Brain microvascular endothelial cell (primary cell): ENCODE data around the gene AOC2.
A peak's percentile ranks its signal among the peaks of the same experiment; 100 is the strongest.

Source experiments
- DNase-seq: peaks from one replicate; pipeline ENCODE4 v3.0.0-alpha.2; 2020
- H3K27ac ChIP-seq: fragments of 250-450 bp; sonication (Bioruptor Pico); 2 replicates; pipeline ENCODE4 v1.5.1; 2020; ENCODE audit warnings: mild to moderate bottlenecking, moderate library complexity
- H3K27me3 ChIP-seq: fragments of 250-450 bp; sonication (Bioruptor Pico); replicated peaks from 2 replicates; pipeline ENCODE4 v1.5.1; 2020; ENCODE audit warnings: mild to moderate bottlenecking
- H3K36me3 ChIP-seq: fragments of 250-450 bp; sonication (Bioruptor Pico); replicated peaks from 2 replicates; pipeline ENCODE4 v1.5.1; 2020; ENCODE audit warnings: mild to moderate bottlenecking
- H3K4me3 ChIP-seq: 2 replicates; pipeline ENCODE4 v1.5.1; 2011; ENCODE audit warnings: low read depth, mild to moderate bottlenecking, control low read depth, low read length, moderate library complexity
- CTCF ChIP-seq: IDR thresholded peaks from 2 replicates; pipeline ENCODE4 v1.5.1; 2011; ENCODE audit warnings: low read depth, mild to moderate bottlenecking, moderate library complexity, low read length, control low read depth, inconsistent platforms; ENCODE audit errors: missing control alignments
- in situ Hi-C: cut with HindIII; loops from 2 replicates; pipeline ENCODE4 v1.10.0; 2017; ENCODE audit warnings: low sequenced_read_pairs, low pct_ligation_motif_present

The AOC2 gene

DNA sequence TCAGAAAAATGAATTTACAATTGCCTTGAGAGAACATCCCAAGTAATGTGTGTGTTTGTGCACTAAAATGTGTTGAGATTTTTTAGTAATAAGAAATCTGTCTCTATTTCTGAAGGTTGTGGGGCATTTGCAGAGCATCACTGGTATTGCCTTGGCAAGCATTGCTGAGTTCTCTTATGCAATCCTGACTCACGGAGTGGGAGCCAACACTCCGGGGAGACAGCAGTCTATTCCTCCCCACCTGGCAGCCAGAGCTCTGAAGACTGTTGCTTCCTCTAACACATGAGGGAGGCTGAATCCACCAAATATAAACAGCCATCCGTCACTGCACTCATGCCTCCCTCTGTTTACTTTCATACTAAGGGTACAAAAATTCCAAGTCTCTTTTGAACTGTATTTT, 35.1 kb upstream of the AOC2 start:
- DNase-seq = no peak
- in situ Hi-C loops = no loop called here
- no peak overlapping the region for H3K27ac ChIP-seq
- peaks cover 23% of the 10 kb centered on the region for H3K36me3 ChIP-seq
- H3K4me3 ChIP-seq = no peak overlapping the region
- TF ChIP-seq CTCF = no peak
- H3K27me3 ChIP-seq = no peaks in the 10 kb centered on the region

DNA sequence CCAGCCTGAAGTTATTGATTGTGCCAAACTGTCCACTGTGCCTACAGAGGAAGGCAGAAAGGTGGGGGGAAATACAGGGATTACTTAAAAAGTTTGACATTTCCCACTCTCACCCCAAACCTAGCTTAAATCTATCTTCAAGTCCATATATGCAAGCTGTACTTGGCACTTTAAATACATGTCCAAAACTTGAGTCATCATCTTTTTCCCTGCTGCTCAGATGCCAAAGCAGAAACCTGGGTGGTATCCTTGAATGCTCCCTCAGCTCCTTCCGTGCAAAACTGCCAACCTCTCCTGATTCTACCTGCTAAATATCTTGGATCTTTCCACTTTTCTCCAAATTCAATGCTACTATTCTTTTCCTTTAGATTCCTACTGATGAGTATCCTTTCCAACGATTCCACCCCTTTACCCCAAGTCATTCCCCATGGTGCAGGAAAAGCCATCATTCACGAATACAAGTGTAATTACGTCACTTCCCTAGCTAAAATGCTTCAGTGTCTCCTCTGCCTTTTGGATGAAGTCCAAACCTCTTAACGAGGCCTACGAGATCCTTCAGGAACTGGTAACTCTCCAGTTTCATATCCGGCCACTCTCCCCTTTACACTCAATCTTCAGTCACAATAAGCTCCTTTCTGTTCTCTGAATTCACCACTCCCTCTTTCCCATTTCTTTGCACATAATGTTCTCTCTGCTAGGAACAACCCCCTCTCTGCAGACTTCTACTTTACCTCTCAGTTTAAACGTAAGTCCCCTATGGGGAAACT, 29.6 kb upstream of the AOC2 start:
- Histone ChIP-seq H3K36me3 (peaks cover 73% of the 10 kb centered on the region), H3K27me3 (no peaks in the 10 kb centered on the region), H3K27ac (no peak overlapping the region), H3K4me3 (no peak overlapping the region)
- in situ Hi-C loops = no loop called here
- TF ChIP-seq CTCF = no peak
- DNase-seq = no peak

- in situ Hi-C loops = no loop called here
- H3K27me3 ChIP-seq = no peaks in the 10 kb centered on the region
- DNase-seq = peak; percentile 45
- peak overlapping the region; percentile 58 for H3K27ac ChIP-seq
- peaks cover 70% of the 10 kb centered on the region for H3K36me3 ChIP-seq
- TF ChIP-seq CTCF = no peak
- H3K4me3 ChIP-seq = no peak overlapping the region
These were observed 26.5 kb upstream of the AOC2 start for GRCh38 chr17:42817866-42818265.

DNA sequence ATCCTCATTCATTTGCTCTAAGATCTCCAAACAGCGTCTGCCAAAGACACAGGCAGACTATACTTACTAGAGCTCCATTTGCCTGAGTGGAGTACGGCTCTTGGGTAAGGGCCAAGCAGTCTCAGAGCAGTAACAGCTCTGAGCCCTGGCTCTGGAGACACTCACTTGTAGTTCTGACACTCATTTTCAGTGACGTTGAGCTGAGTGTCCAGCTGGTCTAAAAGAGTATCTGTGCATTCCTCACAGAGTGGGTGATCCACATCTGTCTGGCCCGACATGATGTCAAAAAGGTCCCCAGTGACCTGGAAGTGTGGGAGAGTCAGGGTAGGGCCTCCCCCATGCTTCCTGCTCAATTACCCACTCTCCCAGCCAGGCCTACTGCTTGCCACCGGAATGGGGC, 26.0 kb upstream of the AOC2 start:
- Histone ChIP-seq H3K27me3 (no peaks in the 10 kb centered on the region), H3K27ac (peak overlapping the region; percentile 58), H3K36me3 (peaks cover 66% of the 10 kb centered on the region), H3K4me3 (no peak overlapping the region)
- no peak for TF ChIP-seq CTCF
- no peak for DNase-seq
- in situ Hi-C loops = no loop called here

DNA sequence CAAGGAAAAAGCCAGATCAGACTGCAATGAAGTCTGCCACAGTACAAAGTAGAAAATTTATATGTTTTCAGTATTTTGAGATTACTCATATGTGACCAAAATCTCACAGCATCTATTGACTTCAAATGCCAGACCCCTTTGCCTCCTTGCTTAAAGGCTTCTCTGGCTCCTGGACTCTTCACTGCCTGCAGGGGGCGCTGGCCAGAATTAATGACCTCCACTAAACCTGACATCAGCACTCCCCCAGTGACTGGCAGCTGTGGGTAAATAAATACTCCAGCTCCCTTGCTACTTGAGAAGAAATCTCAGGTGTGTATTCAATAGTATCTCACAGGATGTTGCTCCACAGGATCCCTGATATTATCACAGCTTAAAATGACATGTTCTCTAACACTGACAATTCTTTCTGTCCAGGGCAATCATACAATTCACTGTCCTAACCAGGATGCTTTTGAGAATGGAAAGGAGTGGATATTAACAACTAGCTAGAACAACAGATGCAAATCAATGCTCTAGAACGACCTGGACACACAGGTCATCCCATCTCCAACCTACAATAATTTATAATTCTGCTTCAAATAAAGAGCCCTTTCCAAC, 24.3 kb upstream of the AOC2 start:
- H3K27me3 ChIP-seq = no peaks in the 10 kb centered on the region
- in situ Hi-C loops = no loop called here
- peaks cover 49% of the 10 kb centered on the region for H3K36me3 ChIP-seq
- no peak overlapping the region for H3K4me3 ChIP-seq
- peak; percentile 61 for DNase-seq
- H3K27ac ChIP-seq = no peak overlapping the region
- TF ChIP-seq CTCF = peak; percentile 89

DNA sequence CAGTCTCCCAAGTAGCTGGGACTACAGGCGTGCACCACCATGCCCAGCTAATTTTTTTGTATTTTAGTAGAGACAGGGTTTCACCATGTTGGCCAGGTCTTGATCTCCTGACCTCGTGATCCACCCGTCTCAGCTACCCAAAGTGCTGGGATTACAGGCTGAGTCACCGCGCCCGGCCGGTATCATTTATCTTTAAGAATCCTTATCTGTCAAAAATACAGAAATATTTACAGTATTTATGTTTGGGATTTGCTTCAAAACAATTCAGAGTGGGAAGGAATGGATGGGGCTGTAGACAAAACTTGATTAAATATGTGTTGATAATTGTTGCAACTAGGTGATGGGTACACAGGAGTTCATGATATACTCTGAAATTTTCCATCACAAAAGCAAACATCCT, 23.2 kb upstream of the AOC2 start:
- no peak overlapping the region for H3K27ac ChIP-seq
- in situ Hi-C loops = no loop called here
- peaks cover 38% of the 10 kb centered on the region for H3K36me3 ChIP-seq
- no peak for DNase-seq
- no peak for TF ChIP-seq CTCF
- no peaks in the 10 kb centered on the region for H3K27me3 ChIP-seq
- H3K4me3 ChIP-seq = no peak overlapping the region
